Endometrial microvascular endothelial cells (primary cell): Measurements from ENCODE around the gene CAMTA1. TPM values are rescaled to one million over a fixed set of nuclear protein-coding genes. Genes with fewer than 3 reads are reported as not detected.

Experiments used
- in situ Hi-C: cut with HindIII; loops from 2 replicates; pipeline ENCODE4 v1.10.0; 2017; ENCODE audit warnings: low sequenced_read_pairs, low pct_unique_long_range_greater_than_20kb; ENCODE audit errors: inconsistent ontology term
- total RNA-seq: library from RNA; depleted of rRNA; stranded (reverse); fragments of >200 nt; gene quantifications from one replicate; pipeline ENCODE4 v1.2.3, GENCODE V29; 2015; ENCODE audit errors: inconsistent ontology term

Gene CAMTA1
- total RNA-seq, 1 donor from 2014 or later = 89.0 TPM

DNA sequence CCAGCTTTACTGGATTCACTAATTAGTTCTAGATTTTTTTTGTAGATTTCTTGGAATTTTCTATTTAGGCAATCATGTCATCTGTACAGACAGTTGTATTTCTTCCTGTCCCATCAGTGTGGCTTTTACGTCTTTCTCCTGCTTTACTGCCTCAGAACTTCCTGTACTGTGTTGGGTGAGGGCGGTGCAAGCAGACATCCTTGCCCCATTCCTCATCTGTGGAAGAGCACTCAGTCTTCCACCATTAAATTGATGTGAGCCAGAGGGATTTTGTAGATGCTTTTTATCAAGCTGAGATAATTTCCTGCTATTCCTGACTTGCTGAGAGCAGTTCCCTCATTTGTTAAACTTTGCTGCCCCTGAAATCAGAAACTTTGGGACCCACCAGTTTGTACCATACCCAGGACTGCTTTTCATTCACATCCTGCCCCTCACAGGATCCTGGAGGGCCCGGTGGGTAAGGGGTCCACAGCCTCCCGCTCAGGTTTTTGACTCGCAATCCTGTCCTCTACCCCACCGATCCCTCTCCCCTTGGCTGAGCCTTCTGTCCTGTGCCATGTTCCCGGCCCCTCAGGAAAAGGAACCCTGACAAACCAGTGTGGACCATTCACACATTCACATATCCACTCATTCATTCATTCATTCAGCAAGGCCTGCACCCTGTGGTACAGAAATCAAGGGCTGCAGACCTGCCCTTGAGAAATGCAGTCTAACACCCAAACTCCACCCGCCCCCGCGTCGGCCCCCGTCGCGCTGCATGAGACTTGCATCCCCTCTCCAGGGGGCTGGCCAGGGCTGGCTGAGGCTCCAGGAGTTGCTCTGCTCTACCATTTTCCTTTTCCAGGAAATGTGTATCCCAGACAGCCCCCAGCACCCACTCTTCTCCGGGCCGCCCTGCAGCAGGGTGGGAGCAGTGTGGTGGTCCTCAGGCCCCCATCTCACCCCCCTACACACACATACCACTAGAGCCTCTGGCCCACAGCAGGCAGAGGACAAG lies 739.4 kb downstream of the CAMTA1 start:
- in situ Hi-C loops = no loop called here

DNA sequence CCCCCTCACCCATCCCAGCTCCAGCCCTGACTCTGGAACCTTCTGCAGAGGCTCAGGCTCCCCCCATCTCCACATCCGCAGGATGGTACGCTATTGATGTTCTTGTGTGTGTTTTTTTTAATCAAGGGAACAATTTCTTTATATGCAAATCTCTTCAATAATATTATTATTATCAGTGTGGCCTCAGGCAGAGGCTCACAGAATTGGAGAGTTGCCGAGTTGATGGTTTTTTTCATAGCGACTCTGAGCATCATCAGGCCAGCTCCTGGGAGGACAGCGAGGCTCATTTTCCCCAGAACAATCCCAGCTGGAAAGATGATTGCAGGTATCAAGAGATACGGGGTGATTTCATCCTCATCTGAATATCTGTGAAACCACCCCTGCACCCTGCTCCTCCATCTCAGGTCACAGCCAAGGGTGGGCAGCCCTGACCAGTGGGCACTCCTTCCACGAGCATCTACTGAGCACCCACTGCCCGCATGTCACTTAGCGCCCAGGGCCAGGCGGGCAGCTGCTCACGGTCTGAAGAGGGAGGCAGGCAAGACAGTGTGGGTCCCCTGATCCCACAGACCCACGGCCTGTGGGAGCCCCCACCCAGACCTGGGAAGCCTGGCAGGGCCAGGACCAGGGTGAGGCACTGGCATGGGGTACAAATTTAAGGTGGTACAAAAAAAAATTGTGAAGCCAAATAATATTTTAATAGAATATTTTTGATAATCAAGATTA lies 740.2 kb downstream of the CAMTA1 start:
- in situ Hi-C loops = no loop called here

DNA sequence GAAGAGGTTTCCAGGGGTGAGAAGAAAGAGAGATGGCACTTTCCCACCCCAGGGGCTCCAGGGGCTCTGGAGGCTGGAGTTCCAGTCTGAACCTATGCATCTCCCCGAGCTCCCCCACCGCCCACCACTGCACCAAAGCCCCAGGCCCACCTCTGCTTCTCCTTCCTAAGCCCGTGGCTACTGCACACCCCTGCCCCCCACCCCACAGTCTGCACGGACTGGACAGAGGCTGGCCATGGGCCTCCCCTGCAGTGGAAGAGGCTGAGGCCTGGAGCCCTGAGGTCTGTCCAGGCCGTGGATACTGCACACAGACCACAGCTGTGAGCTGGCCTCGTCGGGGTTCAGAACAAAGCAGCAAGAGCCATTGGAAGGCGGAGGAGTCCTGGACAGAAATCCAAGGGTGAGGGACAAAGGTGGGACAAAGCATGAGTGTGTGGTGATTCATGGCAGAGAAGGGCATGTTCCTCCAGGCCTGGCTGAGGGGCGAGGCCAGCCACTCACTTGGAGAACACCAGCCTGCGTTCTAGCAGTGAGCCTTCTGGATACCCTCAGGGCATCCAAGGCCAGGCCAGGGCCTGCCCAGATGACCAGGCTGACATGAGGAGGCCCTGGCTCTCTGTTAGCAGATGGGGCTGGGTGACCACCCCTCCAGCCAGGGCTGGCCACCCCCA lies 741.1 kb downstream of the CAMTA1 start:
- in situ Hi-C loops = no loop called here

DNA sequence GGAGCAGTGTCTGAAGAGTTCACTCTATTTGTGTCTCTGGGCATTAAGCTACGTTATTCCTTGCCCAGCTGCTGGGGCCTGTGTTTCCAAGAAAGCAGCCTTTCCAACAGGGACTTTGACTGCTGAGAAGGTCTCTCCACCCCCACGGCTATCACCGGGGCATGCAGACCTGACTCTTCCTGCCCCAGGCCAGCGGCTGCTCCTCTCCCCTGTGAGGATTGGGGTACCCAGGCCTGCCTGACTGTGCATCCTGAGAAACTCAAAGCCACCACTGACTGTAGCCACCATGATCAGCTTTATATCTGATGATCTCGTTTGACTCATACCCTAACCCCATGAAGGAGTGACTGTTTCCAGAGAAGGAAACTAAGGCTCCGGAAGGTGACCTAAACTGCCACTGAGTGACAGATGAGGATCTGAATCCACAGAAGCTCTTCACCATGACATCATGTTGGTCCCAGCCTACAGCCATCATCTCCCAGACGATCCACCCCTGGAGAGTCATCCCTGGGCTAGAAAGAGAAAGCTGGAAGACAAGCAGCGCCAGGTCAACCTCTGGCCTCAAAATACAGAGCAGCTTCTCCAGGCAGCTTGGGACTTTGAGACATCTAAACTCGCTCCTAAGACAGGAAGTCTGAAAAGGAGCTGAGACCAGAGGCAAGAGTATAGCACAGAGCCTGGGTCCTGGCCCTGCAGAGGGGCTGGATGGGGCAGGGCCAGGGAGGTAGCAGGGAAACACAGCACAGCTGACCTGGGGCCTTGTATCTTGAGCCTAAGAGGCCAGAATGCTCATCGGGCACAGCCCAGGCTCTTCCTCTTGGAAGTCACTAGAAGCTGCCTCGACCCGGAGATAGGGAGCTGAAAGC lies 741.8 kb downstream of the CAMTA1 start:
- in situ Hi-C loops = no loop called here

DNA sequence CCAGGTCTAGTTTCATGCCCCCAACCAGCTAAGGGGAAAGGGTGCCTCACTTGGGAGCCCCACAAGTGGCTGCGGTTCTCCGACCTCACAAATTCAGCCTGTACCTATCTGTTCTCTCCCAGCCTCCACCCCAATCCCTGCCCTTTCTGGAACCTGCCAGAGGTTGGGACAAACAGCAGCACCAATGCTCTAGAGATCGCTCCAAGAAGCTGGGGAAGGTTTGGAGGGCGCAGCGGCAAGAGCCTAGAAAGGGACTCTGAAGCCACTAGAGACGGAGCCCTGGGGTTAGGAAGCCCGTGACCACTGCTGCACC lies 742.4 kb downstream of the CAMTA1 start:
- in situ Hi-C loops = no loop called here

DNA sequence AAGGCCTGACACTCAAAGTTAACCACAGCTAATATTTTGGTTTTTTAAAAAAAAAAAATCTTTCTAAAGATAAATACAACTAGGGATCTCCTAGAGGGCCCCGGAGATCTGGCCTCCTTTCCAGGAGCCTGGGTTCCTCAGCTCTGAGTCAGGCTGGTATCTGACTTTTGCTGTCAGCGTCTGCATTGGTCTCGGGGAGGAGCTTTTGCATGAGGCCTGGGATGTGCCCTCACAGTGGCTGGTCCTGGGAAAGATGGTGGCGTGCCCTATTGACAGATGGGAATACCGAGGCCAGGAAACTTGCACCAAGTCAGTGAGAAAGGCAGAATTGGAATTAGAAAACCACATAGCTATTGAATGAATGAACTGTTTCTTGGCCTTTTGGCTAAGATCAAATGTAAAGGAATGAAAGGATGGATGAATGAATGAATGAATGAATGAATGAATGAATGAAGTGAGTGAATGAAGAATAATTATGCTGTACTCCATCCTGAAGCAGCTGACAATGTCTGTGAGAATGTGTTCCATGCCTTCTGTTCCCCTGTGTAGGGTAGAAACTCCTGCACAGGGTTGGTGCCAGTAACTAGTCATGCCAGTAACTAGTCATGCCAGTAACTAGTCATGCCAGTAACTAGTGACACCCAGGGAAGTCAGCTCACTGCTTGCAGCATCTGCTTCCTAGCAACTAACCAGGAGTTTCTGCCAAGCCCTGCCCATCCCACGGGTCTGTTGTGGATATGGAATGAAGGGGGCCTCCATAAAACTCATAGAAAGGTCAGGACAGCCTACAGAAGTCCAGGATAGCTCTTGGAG lies 743.3 kb downstream of the CAMTA1 start:
- in situ Hi-C loops = no loop called here

DNA sequence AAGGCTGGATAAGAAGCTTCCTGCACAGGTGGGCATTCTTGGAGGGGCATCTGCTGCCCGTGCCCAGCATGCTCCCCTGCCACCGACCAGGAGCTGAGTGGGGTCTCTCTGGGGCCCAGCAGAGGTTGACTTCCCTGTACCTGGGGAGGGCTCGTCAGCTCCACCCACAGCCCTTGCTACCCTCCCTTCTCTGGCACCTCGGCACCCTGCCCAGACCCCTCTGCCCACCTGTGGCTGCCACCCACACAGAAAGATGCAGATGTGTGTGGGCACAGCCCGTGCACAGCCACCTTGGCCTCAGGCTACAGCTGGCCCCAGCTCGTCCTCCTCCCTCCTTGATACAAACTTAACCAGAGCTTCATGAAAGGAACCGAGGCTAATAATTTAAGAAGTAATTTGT lies 744.7 kb downstream of the CAMTA1 start:
- in situ Hi-C loops = no loop called here

DNA sequence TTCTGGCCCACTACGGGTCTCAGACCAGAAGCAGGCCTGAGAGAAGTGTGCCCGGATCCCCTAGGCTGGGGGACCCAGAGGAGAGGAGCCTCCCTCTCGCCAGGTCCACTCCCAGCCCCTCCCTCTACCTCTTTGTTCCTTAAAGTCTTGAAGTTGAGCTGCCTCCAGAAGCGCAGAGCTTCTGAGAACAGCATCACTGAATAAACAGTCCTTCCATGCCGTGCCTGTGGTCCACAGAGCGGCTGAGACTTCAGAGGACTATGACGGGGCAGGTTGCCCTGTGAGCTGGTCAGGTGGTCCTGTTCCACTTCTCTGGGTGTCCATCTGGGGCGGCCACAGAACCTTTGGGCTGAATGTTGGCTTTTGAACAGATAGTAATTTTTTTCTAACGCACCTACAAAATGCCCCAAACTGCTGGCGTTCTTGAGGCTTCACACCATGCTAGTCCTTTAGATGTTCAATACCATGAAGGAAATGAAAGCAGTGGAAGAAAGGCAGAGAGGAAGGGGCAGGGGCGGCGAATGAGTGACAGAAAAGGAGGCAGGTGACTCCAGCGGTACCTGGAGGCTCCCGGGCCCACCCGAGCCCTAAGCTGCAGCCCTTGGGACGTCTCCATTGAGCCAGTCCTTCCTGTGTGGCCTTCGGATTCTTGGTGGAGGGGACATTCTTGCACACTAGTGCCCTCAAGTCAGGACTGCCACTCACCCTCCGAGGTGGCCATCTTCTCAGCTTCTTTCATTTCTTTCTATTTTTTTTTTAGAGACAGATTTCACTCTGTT lies 746.5 kb downstream of the CAMTA1 start:
- in situ Hi-C loops = no loop called here

DNA sequence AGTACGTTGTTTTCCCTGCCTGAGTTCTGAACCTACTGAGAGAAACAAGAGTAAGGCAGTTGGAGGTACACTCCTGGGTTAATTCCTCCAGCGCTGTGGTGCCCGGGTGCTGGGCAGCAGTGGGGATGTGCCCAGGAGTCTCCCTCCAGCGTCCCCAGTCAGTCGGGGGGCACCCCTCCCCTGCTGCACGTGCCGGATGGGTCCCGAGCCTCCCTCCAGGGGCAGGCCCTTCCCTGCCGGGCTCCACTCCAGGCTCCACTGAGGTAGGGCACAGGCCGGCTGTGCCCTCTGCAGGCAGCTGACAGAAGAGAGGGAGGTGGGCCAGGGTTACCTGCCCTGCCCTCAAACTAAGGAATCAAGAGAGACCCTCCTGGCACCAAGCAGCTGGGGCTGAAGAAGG lies 747.8 kb downstream of the CAMTA1 start:
- in situ Hi-C loops = no loop called here

DNA sequence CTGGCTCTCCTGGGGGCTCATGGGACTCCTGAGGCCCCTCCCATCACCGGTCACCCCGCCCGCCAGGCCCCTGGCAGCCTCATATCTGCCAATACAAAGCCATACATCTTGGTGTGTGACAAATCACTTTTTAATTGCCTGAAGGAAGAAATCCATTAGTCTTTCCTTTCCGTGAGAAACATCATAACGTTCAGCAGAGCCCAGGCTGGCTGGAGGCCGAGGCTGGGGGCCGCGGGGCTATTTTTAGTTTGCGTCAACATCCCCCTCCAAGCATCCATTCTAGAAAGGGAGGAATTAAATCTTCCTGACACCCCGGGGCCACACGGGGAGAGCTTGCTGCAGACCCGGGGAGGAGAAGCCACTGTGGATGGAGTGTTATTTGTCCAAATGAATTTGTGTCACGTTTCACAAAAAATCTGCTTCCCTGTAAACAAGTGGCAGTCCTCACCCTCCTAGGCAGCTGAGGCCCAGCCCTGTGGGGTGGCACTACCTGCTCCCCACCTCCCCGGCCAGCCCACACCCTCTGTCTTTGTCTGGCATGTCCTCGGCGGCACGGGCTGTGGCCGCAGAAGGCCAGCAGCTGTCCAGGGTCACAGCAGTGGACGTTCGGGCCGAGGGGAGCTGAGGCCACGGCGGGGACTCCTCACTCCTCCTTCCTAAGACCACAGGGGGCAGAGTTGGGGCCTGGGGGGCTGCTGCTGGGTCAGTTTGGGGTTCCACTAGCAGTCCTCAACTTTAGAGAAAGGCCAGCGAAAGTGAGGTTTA lies 749.0 kb downstream of the CAMTA1 start:
- in situ Hi-C loops = no loop called here

DNA sequence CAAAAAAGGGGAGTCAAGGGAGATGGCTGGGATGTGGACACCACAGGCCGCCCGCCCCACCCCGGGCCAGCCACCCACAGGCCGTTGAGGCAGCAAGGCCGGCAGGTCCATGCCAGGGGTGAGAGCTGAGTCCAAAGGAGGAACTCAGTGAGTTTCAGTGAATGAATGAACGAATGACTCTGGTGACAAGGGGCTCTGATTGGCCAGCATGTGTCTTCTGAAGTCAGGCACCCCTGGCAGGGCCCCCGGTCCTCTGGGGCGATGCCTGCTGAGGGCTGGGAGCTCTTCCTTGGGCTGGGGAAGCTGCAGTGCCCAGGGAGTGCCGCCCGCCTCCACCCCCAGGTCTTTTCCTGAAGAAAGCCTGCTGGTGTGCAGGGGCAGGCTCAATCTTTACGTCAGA lies 749.8 kb downstream of the CAMTA1 start:
- in situ Hi-C loops = no loop called here

DNA sequence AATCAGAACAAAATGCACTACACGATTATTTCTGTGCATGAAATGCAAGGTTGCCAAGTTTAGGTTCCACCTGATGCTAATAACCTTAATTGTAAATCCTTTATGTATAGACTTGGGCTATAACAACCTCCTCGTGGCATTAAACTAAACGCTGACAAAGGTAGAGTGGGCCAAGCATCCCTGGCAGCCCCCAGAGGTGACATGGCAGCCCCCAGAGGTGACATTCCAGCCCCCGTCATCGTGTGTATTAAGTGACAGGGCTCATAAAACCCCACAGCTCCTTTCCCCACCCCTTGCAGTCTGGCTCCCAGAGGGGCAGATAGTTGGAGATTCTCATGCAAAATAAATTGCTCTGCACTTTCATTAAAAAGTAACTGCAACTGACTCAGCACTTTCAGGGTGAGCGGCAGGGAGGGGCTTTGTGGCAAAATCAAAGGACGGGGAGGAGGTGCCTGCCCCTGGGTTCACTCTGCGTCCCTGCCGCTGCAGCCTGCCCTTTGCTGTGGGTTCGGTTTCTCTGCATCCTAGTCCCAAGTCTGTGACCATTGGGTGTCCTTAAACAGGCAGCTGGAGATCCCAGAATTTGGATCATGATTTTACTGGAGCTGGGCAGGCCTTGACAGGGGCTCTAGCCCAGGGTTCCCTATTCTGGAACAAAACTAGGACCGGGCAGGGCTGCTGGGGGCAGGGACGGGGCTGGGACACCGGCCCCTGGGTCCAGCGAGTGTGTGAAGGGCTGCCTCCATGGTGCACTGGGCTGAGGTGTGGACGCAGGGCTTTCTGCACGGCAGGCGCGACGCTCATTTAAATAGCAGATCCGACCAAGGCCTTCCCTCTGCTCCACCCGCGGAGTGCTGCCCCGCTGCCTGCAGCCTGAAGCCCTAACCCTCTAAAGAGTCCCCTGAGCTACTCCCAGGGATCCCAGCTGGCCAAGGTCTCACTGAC lies 751.0 kb downstream of the CAMTA1 start:
- in situ Hi-C loops = no loop called here

DNA sequence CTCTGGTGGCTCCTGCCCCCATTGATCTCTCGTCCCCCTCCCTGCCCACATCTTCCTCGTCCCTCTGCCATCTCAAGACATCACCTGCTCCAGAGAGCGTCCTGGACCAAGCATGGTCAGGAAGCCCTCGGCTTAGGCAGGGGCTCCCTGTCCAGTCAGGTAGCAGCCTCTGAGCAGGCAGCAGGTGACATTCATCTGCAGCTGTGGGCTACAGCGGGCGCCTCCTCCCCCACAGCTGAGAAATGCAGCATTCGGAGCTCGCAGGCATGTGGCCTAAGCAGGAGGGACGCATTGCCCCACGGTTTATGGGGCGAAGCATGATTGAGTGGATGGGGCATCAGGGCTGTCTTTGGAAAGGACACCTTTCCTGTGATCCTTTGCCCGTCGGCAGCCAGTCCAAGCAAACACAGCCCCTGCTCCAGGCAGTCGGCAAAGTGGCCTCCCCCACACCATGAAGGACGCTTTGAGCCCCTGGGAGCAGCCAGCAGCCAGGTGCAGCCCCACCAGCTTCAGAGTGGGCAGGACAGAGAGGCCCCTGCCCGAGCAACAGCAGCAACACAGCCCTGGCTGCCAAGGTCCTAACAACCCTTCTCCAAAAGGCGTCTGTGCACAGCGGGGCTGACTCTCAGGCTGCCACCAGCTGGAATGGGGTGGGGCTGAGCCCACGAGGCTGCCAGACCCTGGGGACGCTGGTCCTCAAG lies 751.8 kb downstream of the CAMTA1 start:
- in situ Hi-C loops = no loop called here

DNA sequence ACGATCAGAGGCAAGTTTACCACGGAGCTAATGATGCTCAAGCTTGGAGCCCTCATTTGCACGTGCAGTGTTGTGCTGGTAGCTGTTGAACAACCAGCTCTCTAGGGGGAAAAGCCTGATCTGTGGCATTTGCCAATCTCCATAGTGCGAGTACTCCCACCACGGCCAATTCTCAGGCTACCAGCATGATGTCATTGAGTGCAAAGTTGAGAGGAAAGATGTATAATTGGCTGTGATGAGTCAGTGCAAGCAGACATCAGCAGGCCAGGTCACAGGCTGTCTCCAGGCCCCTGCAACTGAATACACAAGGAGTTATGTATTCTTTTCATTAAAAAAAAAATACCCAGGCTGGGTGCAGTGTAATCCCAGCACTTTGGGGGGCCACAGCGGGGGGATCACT lies 752.8 kb downstream of the CAMTA1 start:
- in situ Hi-C loops = no loop called here
